ENCODE data around the gene SLC10A7.

SLC10A7 gene

DNA sequence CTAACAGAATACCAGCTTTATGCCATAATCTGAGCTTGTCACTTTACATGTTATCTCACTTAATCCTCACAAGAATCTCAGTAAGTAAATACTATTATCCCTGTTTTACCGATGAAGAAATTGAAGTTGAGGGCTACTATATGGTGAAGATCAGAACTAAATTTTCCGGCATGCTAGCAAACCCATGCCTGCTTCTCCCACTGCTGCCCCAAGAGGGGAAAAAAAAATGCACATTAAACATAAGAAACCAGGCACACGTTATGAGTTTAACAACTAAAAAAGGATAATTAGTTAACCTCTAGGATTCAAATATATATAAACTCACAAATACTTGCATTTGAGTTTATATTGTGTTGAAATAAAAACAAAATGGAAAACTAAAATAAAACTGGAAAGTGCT lies 10.8 kb downstream of the SLC10A7 start:
- Mint-ChIP-seq H3K27me3 (no peaks in the 10 kb centered on the region), H3K36me3 (peaks cover 36% of the 10 kb centered on the region), H3K9me3 (ENCODE audit: low read depth) (no peaks in the 10 kb centered on the region), H3K27ac (no peak overlapping the region), H3K4me3 (no peak overlapping the region), H3K4me1 (ENCODE audit: low read depth) (peaks cover 7% of the 10 kb centered on the region)

DNA sequence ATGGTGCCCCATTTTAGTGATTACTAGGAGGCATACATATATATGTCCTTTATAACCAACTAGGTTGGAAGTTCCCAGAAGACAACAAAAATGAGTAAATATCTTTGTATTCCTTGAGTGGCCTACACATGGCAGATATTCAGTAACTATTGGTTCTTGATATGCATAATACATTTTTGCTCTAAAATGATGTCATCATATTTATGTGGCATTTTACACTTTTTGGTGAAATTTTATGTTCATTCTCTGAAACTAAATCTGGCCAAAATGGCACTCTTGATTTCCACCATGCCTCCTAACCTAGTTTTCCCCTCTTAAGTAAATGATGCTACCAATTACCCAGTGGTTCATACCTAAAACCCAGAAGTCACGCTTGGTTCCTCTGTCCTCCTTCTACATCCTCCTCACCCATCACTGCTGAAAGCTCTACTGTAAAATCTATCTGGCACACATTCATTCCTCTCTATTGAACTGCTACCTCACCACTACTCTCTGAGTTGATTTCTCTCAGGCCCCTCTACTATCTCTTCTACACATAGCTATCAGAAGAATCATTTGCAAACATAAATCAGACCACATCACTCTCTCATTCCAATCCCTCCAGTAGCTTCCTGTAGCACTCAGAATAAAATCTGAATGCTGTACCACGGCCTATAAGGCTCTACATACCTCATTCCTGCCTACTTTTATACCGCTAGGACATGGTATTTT lies 13.4 kb downstream of the SLC10A7 start:
- no peak overlapping the region for H3K27ac Mint-ChIP-seq
- no peaks in the 10 kb centered on the region for H3K27me3 Mint-ChIP-seq
- H3K9me3 Mint-ChIP-seq (ENCODE audit: low read depth): no peaks in the 10 kb centered on the region
- H3K36me3 Mint-ChIP-seq: peaks cover 32% of the 10 kb centered on the region
- peaks cover 6% of the 10 kb centered on the region for H3K4me1 Mint-ChIP-seq (ENCODE audit: low read depth)
- H3K4me3 Mint-ChIP-seq: no peak overlapping the region

DNA sequence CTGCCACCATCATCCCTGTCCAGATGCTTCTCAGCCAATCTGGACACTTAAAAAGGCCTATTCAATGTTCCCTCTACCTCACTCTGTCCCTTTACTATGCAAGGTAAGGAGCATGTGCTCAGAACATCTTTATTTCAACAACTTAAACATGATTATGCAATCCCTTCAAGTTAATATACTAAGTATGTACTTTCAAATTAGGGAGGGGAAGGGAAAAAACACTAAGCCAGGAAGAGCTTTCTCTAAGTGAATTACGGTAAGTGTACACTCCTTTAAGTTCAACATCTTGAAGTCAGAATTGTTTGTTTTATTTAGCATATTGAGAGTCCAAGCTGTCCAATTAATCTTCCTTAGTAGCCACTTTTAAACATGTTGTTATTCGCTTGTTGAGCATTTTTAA lies 14.1 kb downstream of the SLC10A7 start:
- H3K36me3 Mint-ChIP-seq: peaks cover 36% of the 10 kb centered on the region
- H3K4me1 Mint-ChIP-seq (ENCODE audit: low read depth): peaks cover 6% of the 10 kb centered on the region
- H3K4me3 Mint-ChIP-seq: no peak overlapping the region
- H3K9me3 Mint-ChIP-seq (ENCODE audit: low read depth): no peaks in the 10 kb centered on the region
- H3K27me3 Mint-ChIP-seq: no peaks in the 10 kb centered on the region
- no peak overlapping the region for H3K27ac Mint-ChIP-seq

DNA sequence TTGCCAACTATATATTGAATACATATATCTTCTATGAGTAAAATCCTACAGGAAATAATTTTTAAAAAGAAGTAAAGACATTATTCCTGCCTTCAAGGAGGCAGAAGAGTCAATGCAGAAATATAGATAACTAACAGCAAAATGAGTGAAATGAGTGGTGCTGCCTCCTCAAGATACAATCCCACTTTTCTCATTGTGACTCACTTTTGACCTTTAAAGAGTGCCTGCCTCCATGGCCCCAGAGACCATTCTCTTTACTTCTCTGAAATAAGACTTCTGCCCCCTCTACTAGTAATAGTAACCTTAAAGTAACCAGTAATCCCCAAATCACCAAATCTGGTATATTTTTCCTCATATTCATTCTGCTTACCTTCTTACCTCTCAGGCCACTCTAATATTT lies 15.5 kb downstream of the SLC10A7 start:
- H3K27ac Mint-ChIP-seq: no peak overlapping the region
- peaks cover 6% of the 10 kb centered on the region for H3K4me1 Mint-ChIP-seq (ENCODE audit: low read depth)
- no peak overlapping the region for H3K4me3 Mint-ChIP-seq
- H3K36me3 Mint-ChIP-seq: peaks cover 39% of the 10 kb centered on the region
- H3K27me3 Mint-ChIP-seq: no peaks in the 10 kb centered on the region
- H3K9me3 Mint-ChIP-seq (ENCODE audit: low read depth): no peaks in the 10 kb centered on the region

GRCh38 chr4:146500216-146500615 lies 21.5 kb downstream of the SLC10A7 start:
- H3K27me3 Mint-ChIP-seq: no peaks in the 10 kb centered on the region

DNA sequence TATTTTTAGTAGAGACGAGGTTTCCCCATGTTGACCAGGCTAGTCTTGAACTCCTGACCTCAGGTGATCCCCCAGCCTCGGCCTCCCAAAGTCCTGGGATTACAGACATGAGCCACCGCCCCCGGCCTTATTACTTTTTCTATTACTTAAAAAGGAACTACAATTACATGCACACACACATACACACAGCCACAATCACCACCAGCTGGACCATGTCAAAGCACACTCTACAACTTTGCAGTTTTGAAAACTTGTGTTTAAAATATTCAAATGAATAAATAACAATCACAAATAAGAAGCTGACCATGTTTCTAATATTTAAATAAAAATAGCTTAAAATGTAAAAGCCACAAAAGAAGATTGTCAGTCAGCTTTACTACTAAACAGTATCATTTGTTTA lies 23.4 kb downstream of the SLC10A7 start:
- Mint-ChIP-seq H3K27me3 (no peaks in the 10 kb centered on the region), H3K4me1 (ENCODE audit: low read depth) (peaks cover 29% of the 10 kb centered on the region), H3K9me3 (ENCODE audit: low read depth) (no peaks in the 10 kb centered on the region), H3K36me3 (peaks cover 11% of the 10 kb centered on the region), H3K27ac (no peak overlapping the region), H3K4me3 (no peak overlapping the region)

More at GRCh38 chr4:146500216-146500615, 21.5 kb downstream of the SLC10A7 start:
- H3K27ac Mint-ChIP-seq: no peak overlapping the region
- no peak overlapping the region for H3K4me3 Mint-ChIP-seq
- no peaks in the 10 kb centered on the region for H3K9me3 Mint-ChIP-seq (ENCODE audit: low read depth)
- peaks cover 23% of the 10 kb centered on the region for H3K4me1 Mint-ChIP-seq (ENCODE audit: low read depth)
- peaks cover 14% of the 10 kb centered on the region for H3K36me3 Mint-ChIP-seq

DNA sequence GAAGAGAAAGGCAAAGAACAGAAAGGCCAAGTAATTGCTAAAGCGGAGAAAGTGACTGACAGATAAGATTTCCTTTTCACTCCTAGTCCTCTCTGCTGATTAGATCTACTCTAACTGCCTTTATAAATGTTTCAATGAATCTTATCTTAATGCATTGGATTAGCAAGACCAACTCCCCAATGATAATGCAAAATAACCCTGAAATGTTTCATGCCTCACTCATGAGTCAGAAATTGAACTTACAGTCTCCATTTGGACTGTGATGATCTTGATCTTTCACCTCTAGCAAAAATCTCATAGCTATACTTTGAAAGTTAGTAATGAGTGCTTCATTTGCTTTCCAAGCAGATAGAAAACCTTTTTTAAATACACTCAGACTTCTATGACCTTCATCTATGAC lies 26.5 kb downstream of the SLC10A7 start:
- H3K4me3 Mint-ChIP-seq: no peak overlapping the region
- no peak overlapping the region for H3K27ac Mint-ChIP-seq

DNA sequence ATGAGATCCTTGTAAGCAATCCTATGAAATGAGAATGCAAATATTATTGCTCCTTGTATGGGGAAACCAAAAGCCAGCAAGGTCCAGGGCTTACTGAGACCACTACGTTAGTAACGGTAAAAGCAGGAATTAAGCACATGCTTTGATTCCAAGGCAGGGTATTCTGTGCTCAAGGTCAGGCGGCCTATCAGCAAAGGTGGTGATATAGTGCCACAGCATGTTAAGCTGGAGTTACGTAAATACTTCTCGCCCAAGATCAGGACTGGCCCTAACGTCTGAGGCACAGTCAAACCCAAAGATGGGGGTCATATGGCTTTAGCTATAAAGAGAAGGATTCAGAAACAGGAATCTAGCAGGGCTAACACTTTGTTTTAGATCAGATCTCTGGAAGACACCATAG lies 27.6 kb downstream of the SLC10A7 start:
- peaks cover 6% of the 10 kb centered on the region for H3K9me3 Mint-ChIP-seq (ENCODE audit: low read depth)
- H3K27me3 Mint-ChIP-seq: no peaks in the 10 kb centered on the region
- H3K4me1 Mint-ChIP-seq (ENCODE audit: low read depth): peaks cover 48% of the 10 kb centered on the region
- peaks cover 13% of the 10 kb centered on the region for H3K36me3 Mint-ChIP-seq
- no peak overlapping the region for H3K27ac Mint-ChIP-seq
- H3K4me3 Mint-ChIP-seq: no peak overlapping the region

More for the DNA sequence above, 26.5 kb downstream of the SLC10A7 start:
- Mint-ChIP-seq H3K4me1 (ENCODE audit: low read depth) (peaks cover 39% of the 10 kb centered on the region), H3K27me3 (no peaks in the 10 kb centered on the region), H3K36me3 (peaks cover 13% of the 10 kb centered on the region), H3K9me3 (ENCODE audit: low read depth) (peaks cover 6% of the 10 kb centered on the region)

GRCh38 chr4:146490106-146490505 lies 31.6 kb downstream of the SLC10A7 start:
- Mint-ChIP-seq H3K4me3 (no peak overlapping the region), H3K27ac (no peak overlapping the region), H3K27me3 (no peaks in the 10 kb centered on the region), H3K9me3 (ENCODE audit: low read depth) (peaks cover 11% of the 10 kb centered on the region), H3K4me1 (ENCODE audit: low read depth) (peaks cover 50% of the 10 kb centered on the region), H3K36me3 (peaks cover 22% of the 10 kb centered on the region)

DNA sequence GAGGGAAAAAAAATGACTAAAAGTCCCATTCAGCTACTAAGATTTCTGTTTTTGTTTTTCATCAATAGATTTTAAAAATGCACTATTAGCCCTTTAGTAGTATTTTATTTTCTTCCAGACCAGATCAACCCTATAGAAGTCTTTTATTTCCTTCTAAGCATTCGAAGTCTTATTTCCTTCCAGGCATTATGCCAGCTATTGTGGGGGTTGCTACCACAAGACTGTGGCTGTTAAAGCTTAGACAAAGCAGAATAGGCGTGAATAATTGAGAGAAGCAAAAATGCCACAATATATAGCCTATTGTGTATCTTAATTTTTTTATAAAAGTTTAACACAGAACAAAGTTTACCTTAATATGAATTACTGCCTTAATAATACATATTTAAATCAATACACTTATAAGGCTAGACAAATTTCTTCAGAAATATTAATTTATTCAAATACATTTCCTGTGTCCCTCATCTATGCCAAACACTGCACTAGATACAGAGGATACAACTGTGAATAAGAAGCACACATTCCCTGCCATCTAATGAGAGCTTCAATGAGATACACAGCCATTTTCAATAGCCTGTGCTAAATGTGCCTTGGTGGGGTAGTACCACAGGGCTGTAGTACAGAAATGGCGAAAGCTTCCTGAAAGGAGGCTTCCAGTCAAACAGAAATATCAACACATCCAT lies 33.1 kb downstream of the SLC10A7 start:
- H3K4me1 Mint-ChIP-seq (ENCODE audit: low read depth): peaks cover 45% of the 10 kb centered on the region
- H3K27me3 Mint-ChIP-seq: no peaks in the 10 kb centered on the region
- H3K27ac Mint-ChIP-seq: no peak overlapping the region
- H3K9me3 Mint-ChIP-seq (ENCODE audit: low read depth): peaks cover 13% of the 10 kb centered on the region
- H3K4me3 Mint-ChIP-seq: no peak overlapping the region
- H3K36me3 Mint-ChIP-seq: peaks cover 28% of the 10 kb centered on the region

DNA sequence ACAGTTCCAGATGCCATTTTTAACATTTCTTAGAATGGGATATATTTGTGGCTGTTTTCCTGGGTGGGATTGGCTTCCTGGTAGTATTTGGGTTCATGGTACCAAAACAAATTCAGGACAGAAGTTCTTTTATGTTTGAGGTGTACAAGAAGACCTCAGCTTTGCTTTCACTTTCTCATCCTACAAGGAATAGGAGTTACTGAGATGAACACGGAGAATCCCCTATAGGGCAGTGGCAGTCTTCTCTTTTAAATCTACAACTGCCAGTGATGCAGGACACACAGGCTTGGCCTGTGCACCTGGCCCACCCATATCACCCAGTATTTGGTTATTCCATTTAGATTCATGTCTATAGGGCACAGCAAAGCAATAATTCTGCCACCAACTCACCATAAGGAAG lies 35.2 kb downstream of the SLC10A7 start:
- peaks cover 25% of the 10 kb centered on the region for H3K9me3 Mint-ChIP-seq (ENCODE audit: low read depth)
- peaks cover 45% of the 10 kb centered on the region for H3K36me3 Mint-ChIP-seq
- H3K4me1 Mint-ChIP-seq (ENCODE audit: low read depth): peaks cover 42% of the 10 kb centered on the region
- no peak overlapping the region for H3K4me3 Mint-ChIP-seq
- H3K27ac Mint-ChIP-seq: no peak overlapping the region
- H3K27me3 Mint-ChIP-seq: no peaks in the 10 kb centered on the region

DNA sequence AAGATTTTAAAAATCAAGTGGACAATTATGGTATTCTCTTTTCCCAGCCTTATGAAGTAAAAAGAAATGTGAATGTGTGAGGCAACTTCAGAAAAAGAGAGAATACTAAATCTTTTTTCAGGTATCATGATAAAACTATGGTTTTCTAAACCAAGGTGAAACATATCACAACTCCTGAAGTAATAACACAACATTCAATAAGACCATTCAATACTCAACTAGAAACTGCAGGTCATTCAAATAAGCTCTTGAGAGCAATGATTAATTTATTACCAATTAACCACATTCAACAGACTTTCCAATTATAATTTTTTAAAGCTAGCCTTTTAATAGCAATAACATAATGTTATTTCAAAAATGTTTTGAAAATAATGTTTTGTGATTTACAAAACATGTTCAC lies 35.8 kb downstream of the SLC10A7 start:
- H3K4me1 Mint-ChIP-seq (ENCODE audit: low read depth): peaks cover 37% of the 10 kb centered on the region
- peaks cover 22% of the 10 kb centered on the region for H3K9me3 Mint-ChIP-seq (ENCODE audit: low read depth)
- H3K4me3 Mint-ChIP-seq: no peak overlapping the region
- peaks cover 43% of the 10 kb centered on the region for H3K36me3 Mint-ChIP-seq
- H3K27me3 Mint-ChIP-seq: no peaks in the 10 kb centered on the region
- no peak overlapping the region for H3K27ac Mint-ChIP-seq

DNA sequence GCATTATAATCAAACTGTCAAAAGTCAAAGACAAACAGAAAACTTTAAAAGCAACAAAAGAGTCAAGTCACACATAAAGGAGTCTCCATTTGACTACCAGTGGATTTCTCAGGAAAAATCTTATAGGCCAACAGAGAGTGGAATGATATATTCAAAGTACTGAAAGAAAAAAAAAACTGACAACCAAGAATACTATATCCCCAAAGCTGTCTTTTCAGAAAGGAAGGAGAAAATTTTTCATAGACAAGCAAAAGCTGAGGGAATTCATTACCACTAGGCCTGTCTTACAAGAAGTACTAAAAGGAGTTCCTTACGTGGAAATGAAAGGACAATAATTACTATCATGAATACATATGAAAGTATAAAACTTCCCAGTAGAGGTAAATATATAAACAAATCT lies 39.0 kb downstream of the SLC10A7 start:
- H3K27me3 Mint-ChIP-seq: no peaks in the 10 kb centered on the region
- peaks cover 26% of the 10 kb centered on the region for H3K9me3 Mint-ChIP-seq (ENCODE audit: low read depth)
- peaks cover 18% of the 10 kb centered on the region for H3K4me1 Mint-ChIP-seq (ENCODE audit: low read depth)
- no peak overlapping the region for H3K4me3 Mint-ChIP-seq
- H3K36me3 Mint-ChIP-seq: peaks cover 44% of the 10 kb centered on the region
- no peak overlapping the region for H3K27ac Mint-ChIP-seq

- Mint-ChIP-seq H3K4me3 (no peak overlapping the region), H3K9me3 (ENCODE audit: low read depth) (peaks cover 26% of the 10 kb centered on the region), H3K36me3 (peaks cover 43% of the 10 kb centered on the region)
Observed at GRCh38 chr4:146481246-146481645, 40.5 kb downstream of the SLC10A7 start.

GRCh38 chr4:146478009-146478408 lies 43.7 kb downstream of the SLC10A7 start:
- Mint-ChIP-seq H3K27me3 (no peaks in the 10 kb centered on the region), H3K9me3 (ENCODE audit: low read depth) (peaks cover 18% of the 10 kb centered on the region), H3K4me3 (no peak overlapping the region), H3K27ac (no peak overlapping the region), H3K36me3 (peaks cover 25% of the 10 kb centered on the region), H3K4me1 (ENCODE audit: low read depth) (peaks cover 4% of the 10 kb centered on the region)

More at GRCh38 chr4:146481246-146481645, 40.5 kb downstream of the SLC10A7 start:
- no peak overlapping the region for H3K27ac Mint-ChIP-seq
- peaks cover 5% of the 10 kb centered on the region for H3K4me1 Mint-ChIP-seq (ENCODE audit: low read depth)
- no peaks in the 10 kb centered on the region for H3K27me3 Mint-ChIP-seq

Data from activated naive CD8-positive, alpha-beta T cell (primary cell).